Endothelial cell of umbilical vein (primary cell): ENCODE data around the gene CTSD. TPM values are rescaled to one million over a fixed set of nuclear protein-coding genes. Genes with fewer than 3 reads are reported as not detected.

Experiments used
- BruUV-seq: library from RNA; stranded (reverse); fragments of 400-500 nt; replicated peaks from 2 replicates; lab custom pipeline; 2021; lab: Mats Ljungman, UMichigan
- CTCF ChIA-PET: fragments of 300-600, 350-600 bp; sonication (Branson Sonifier 250); formaldehyde crosslinking; loops from one replicate; lab custom pipeline; 2021; ENCODE audit warnings: antibody characterized with exemption, inconsistent platforms; lab: Charles Lee
- POLR2A ChIA-PET: fragments of 300-600, 350-600 bp; sonication (Branson Sonifier 250); formaldehyde crosslinking; loops from one replicate; lab custom pipeline; 2021; ENCODE audit warnings: antibody characterized with exemption, inconsistent platforms; lab: Charles Lee
- DNase-seq: peaks from one replicate; pipeline ENCODE4 v3.0.0-alpha.2; 2011; ENCODE audit warnings: low read depth, low spot score
- FAIRE-seq: peaks from 2 replicates; lab custom pipeline; 2011; peaks lifted over from hg19 to GRCh38; lab: Jason Lieb, UNC
- H2AFZ ChIP-seq: 2 replicates; pipeline ENCODE4 v1.6.0; 2012; ENCODE audit warnings: low read depth, low read length, control low read depth, inconsistent platforms
- H3K27ac ChIP-seq: 2 replicates; pipeline ENCODE4 v1.5.1; 2011; ENCODE audit warnings: low read depth, mild to moderate bottlenecking, control low read depth, low read length, moderate library complexity; ENCODE audit not compliant: insufficient read depth
- H3K27me3 ChIP-seq, 2 experiments: 2 replicates each; pipeline versions ENCODE4 v1.6.0 to v1.6.1; 2011; ENCODE audit warnings: low read length in 2 of 2, mixed read lengths in 1 of 2; ENCODE audit not compliant: control insufficient read depth in 2 of 2, insufficient read depth in 2 of 2
- H3K36me3 ChIP-seq, 2 experiments: 2 replicates in 1 of 2; 3 replicates in 1 of 2; pipeline ENCODE4 v1.5.1; 2011; ENCODE audit warnings: low read length in 2 of 2, mild to moderate bottlenecking in 1 of 2, moderate library complexity in 1 of 2; ENCODE audit not compliant: control insufficient read depth in 2 of 2, insufficient read depth in 2 of 2; ENCODE audit errors: extremely low read depth in 1 of 2
- H3K4me1 ChIP-seq: 3 replicates; pipeline ENCODE4 v1.5.1; 2011; ENCODE audit warnings: mild to moderate bottlenecking, low read length; ENCODE audit not compliant: control insufficient read depth, insufficient read depth; ENCODE audit errors: extremely low read depth
- H3K4me2 ChIP-seq: 2 replicates; pipeline ENCODE4 v1.6.1; 2011; ENCODE audit warnings: low read length, control low read depth, mixed read lengths; ENCODE audit not compliant: insufficient read depth
- H3K4me3 ChIP-seq, 3 experiments: fragments of 200-600 bp in 1 of 3; sonication (generic), shearing (Covaris generic) in 1 of 3; replicated peaks in 1 of 3; 2 replicates each; pipeline ENCODE4 v1.5.1; 2011 to 2016; ENCODE audit warnings: control low read depth in 3 of 3, low read length in 3 of 3, mild to moderate bottlenecking in 2 of 3, inconsistent platforms in 1 of 3, low read depth in 1 of 3, moderate library complexity in 1 of 3; ENCODE audit not compliant: insufficient read depth in 1 of 3
- H3K79me2 ChIP-seq: 2 replicates; pipeline ENCODE4 v1.6.0; 2012; ENCODE audit warnings: low read length, inconsistent platforms; ENCODE audit not compliant: control insufficient read depth, insufficient read depth
- H3K9ac ChIP-seq: replicated peaks from 2 replicates; pipeline ENCODE3; 2011; ENCODE audit warnings: low read length, control low read depth; ENCODE audit not compliant: insufficient read depth; ENCODE audit errors: extremely low read depth
- H3K9me1 ChIP-seq: replicated peaks from 3 replicates; pipeline ENCODE4 v1.6.0; 2011; ENCODE audit warnings: mild to moderate bottlenecking, low read length; ENCODE audit not compliant: control insufficient read depth, insufficient read depth; ENCODE audit errors: extremely low read depth
- H3K9me3 ChIP-seq: replicated peaks from 2 replicates; pipeline ENCODE4 v1.5.1; 2012; ENCODE audit warnings: low read length, inconsistent platforms; ENCODE audit not compliant: control insufficient read depth, insufficient read depth
- H4K20me1 ChIP-seq: replicated peaks from 2 replicates; pipeline ENCODE3; 2011; ENCODE audit warnings: mild to moderate bottlenecking, low read length; ENCODE audit not compliant: control insufficient read depth, insufficient read depth; ENCODE audit errors: extremely low read depth
- CTCF ChIP-seq, 2 donors: IDR thresholded peaks; 1 replicate in 1 of 2; 2 replicates in 1 of 2; pipeline ENCODE4 v1.5.1; 2011; ENCODE audit warnings: low read length in 2 of 2, mild to moderate bottlenecking in 2 of 2, moderate library complexity in 2 of 2, control low read depth in 1 of 2, inconsistent platforms in 1 of 2, low read depth in 1 of 2; ENCODE audit not compliant: insufficient read depth in 1 of 2; ENCODE audit errors: extremely low read depth in 1 of 2
- EZH2 ChIP-seq: IDR thresholded peaks from 2 replicates; pipeline ENCODE4 v1.6.1; 2012; ENCODE audit warnings: borderline replicate concordance, low read depth, mild to moderate bottlenecking, moderate library complexity, low read length, inconsistent platforms; ENCODE audit not compliant: severe bottlenecking
- FOS ChIP-seq: IDR thresholded peaks from 2 replicates; pipeline ENCODE4 v1.6.1; 2011; ENCODE audit warnings: mild to moderate bottlenecking, low read length, moderate library complexity, borderline replicate concordance; ENCODE audit not compliant: insufficient read depth
- GATA2 ChIP-seq: IDR thresholded peaks from 2 replicates; pipeline ENCODE4 v1.7.0; 2011; ENCODE audit warnings: low read depth, mild to moderate bottlenecking, moderate library complexity, mixed read lengths, low read length; ENCODE audit not compliant: insufficient read length, insufficient read depth
- JUN ChIP-seq: IDR thresholded peaks from 2 replicates; pipeline ENCODE4 v1.6.1; 2011; ENCODE audit warnings: borderline replicate concordance, low read depth; ENCODE audit not compliant: insufficient read length, insufficient read depth
- MAX ChIP-seq: IDR thresholded peaks from 2 replicates; pipeline ENCODE4 v1.6.1; 2011; ENCODE audit not compliant: insufficient read depth, insufficient read length
- MYC ChIP-seq: IDR thresholded peaks from one replicate; pipeline ENCODE4 v1.6.1; 2011; ENCODE audit warnings: mild to moderate bottlenecking, low read depth, low read length
- POLR2A ChIP-seq: IDR thresholded peaks from 2 replicates; pipeline ENCODE4 v1.6.1; 2012; ENCODE audit warnings: low read depth, mild to moderate bottlenecking, control low read depth, low read length
- POLR2AphosphoS5 ChIP-seq: IDR thresholded peaks from 2 replicates; pipeline ENCODE4 v1.6.1; 2012; ENCODE audit warnings: low read depth, mild to moderate bottlenecking, control low read depth, low read length, moderate library complexity; ENCODE audit not compliant: insufficient read depth
- dilution Hi-C: fragments of 300-500 bp; cut with MboI; formaldehyde crosslinking; loops from one replicate; pipeline ENCODE4 v1.15.0; 2019; ENCODE audit warnings: low sequenced_read_pairs; ENCODE audit not compliant: extremely low pct_ligation_motif_present
- intact Hi-C: fragments of 100-400 bp; cut with micrococcal nuclease; formaldehyde crosslinking; loops from one replicate; pipeline ENCODE4 v1.10.0; 2022
- polyA plus RNA-seq, 4 experiments: library from polyadenylated mRNA; depleted of rRNA in 3 of 4; stranded (reverse) in 3 of 4; unstranded in 1 of 4; fragments of >200 nt; gene quantifications; 2 replicates each; pipeline versions ENCODE4 v1.2.1 to v1.2.3, GENCODE V29; 2011 to 2012; ENCODE audit warnings: missing spikeins in 1 of 4
- total RNA-seq: library from RNA; stranded (reverse); gene quantifications from 2 replicates; pipeline ENCODE4 v1.2.3, GENCODE V29; 2021

Gene CTSD
- total and polyA plus RNA-seq, 2 donors (not counting 3 experiments of a cell fraction or from before 2014, with no cell fraction given): 215 to 248 TPM

DNA sequence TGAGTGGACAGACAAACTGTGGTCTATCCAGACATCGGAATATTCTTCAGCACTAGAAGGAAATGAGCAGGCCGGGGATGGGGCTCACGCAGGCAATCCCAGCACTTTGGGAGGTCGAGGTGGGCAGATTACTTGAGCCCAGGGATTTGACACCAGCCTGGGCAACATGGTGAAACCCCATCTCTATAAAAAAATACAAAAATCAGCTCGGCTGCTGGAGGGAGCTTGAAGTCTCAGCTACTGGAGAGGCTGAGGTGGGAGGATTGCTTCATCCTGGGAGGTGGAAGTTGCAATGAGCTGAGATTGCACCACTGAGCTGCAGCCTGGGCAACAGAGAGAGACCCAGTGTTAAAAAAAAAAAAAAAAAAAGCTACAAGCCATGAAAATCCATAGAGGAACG lies 8.0 kb upstream of the CTSD start:
- Histone ChIP-seq H3K9me1 (no peaks in the 10 kb centered on the region), H3K9me3 (no peaks in the 10 kb centered on the region), H3K4me2 (no peak overlapping the region), H4K20me1 (no peaks in the 10 kb centered on the region), H3K4me1 (peaks cover 7% of the 10 kb centered on the region), H3K27me3 (no peaks in the 10 kb centered on the region), H3K4me3 (no peak overlapping the region), H3K79me2 (no peaks in the 10 kb centered on the region), H3K27ac (no peak overlapping the region), H3K9ac (no peak overlapping the region), H2AFZ (no peak overlapping the region), H3K36me3 (no peaks in the 10 kb centered on the region)
- ChIA-PET CTCF (interaction anchor here (0.7 to 1.1 kb wide), 2 partner anchors 9 to 78 kb away, joined by 3 read pairs; no protein-coding TSS in a partner anchor), POLR2A (no interaction called here)
- TF ChIP-seq EZH2 (no peak), MYC (no peak), FOS (no peak), GATA2 (no peak), MAX (no peak), JUN (no peak), POLR2AphosphoS5 (no peak), CTCF (IDR thresholded peaks at IDR 0.05; ENCODE audit: extremely low read depth in 1 of 2, insufficient read depth in 1 of 2, low read depth in 1 of 2, low read length in 2 of 2) (no peak), POLR2A (no peak)
- dilution Hi-C loops (no loop called here), intact Hi-C loops (loop anchor here (1.0 kb wide), 1 partner anchor 7 kb away; no protein-coding TSS in a partner anchor)
- DNase-seq (no peak), FAIRE-seq (no peak)
- BruUV-seq: no TSS peak
